Activated gamma-delta T cell treated with anti-CD3 and anti-CD28 coated beads, Interleukin-2, amount 50 U/mL, for 16 hours (primary cell): Measurements from ENCODE around the gene KLF8.
"Not testable (repeated sequence)": the region's sequence is repeated elsewhere in the genome, so short reads cannot be mapped to it uniquely, and the experiment has no call there.

Experiments used
- DNase-seq: peaks from one replicate; pipeline ENCODE4 v3.0.0-alpha.2; 2020; ENCODE audit warnings: low read depth

The KLF8 gene

GRCh38 chrX:56232221-56233082 lies at the start of gene KLF8:
KLF8 (plus strand) TSS chrX:56232356; CDS start chrX:56233335, 979 bp downstream.
- no peak for DNase-seq

- not testable (repeated sequence) for DNase-seq
Measured at GRCh38 chrX:56206945-56207344, 25.2 kb upstream of the KLF8 start.

GRCh38 chrX:56211701-56212100 lies 20.5 kb upstream of the KLF8 start:
- no peak for DNase-seq

GRCh38 chrX:56216332-56216731 lies 15.8 kb upstream of the KLF8 start:
- no peak for DNase-seq

- DNase-seq, result no peak
Measured at GRCh38 chrX:56219700-56220099, 12.5 kb upstream of the KLF8 start.

GRCh38 chrX:56221101-56221500 lies 11.1 kb upstream of the KLF8 start:
- no peak for DNase-seq

GRCh38 chrX:56222473-56223000 lies 9.6 kb upstream of the KLF8 start:
- no peak for DNase-seq

- no peak for DNase-seq
Measured at GRCh38 chrX:56226980-56227379, 5.2 kb upstream of the KLF8 start.

GRCh38 chrX:56228914-56229313 lies 3.2 kb upstream of the KLF8 start:
- no peak for DNase-seq

- no peak for DNase-seq
Measured at GRCh38 chrX:56231537-56232090, 542 bp upstream of the KLF8 start.

- DNase-seq, result no peak
Measured at GRCh38 chrX:56233100-56233499, 944 bp downstream of the KLF8 start.

GRCh38 chrX:56233682-56234081 lies 1.5 kb downstream of the KLF8 start:
- DNase-seq, result no peak

- DNase-seq, result peak; percentile 20
Measured at GRCh38 chrX:56248492-56248891, 16.3 kb downstream of the KLF8 start.

GRCh38 chrX:56253832-56254703 lies 21.9 kb downstream of the KLF8 start:
- DNase-seq, result no peak

- no peak for DNase-seq
Measured at GRCh38 chrX:56268888-56269287, 36.7 kb downstream of the KLF8 start.

GRCh38 chrX:56278692-56279091 lies 46.5 kb downstream of the KLF8 start:
- no peak for DNase-seq

GRCh38 chrX:56279863-56280262 lies 47.7 kb downstream of the KLF8 start:
- no peak for DNase-seq

- no peak for DNase-seq
Measured at GRCh38 chrX:56281789-56282188, 49.6 kb downstream of the KLF8 start.

GRCh38 chrX:56284269-56284668 lies 52.1 kb downstream of the KLF8 start:
- no peak for DNase-seq

GRCh38 chrX:56288608-56289007 lies 56.5 kb downstream of the KLF8 start:
- DNase-seq, result no peak

GRCh38 chrX:56289449-56289848 lies 57.3 kb downstream of the KLF8 start:
- no peak for DNase-seq

GRCh38 chrX:56308726-56309125 lies 76.6 kb downstream of the KLF8 start:
- no peak for DNase-seq
